Epithelial cell of proximal tubule (primary cell): ENCODE results near the gene RBM15. TPM values are rescaled to one million over a fixed set of nuclear protein-coding genes. Genes with fewer than 3 reads are reported as not detected.

Experiments used
- DNase-seq: peaks from one replicate; pipeline ENCODE4 v3.0.0-alpha.2; 2011; ENCODE audit warnings: low read depth
- H3K4me3 ChIP-seq: 2 replicates; pipeline ENCODE4 v1.5.1; 2011; ENCODE audit warnings: low read depth, mild to moderate bottlenecking, low read length
- total RNA-seq: library from RNA; depleted of rRNA; stranded (reverse); fragments of >200 nt; gene quantifications from 2 replicates; pipeline ENCODE4 v1.2.3, GENCODE V29; 2015
- TF ChIP-seq, protein P1 (sequence below): conservative IDR thresholded peaks from 2 replicates; pipeline ENCODE4 v1.5.1; 2012; ENCODE audit warnings: low read depth, mild to moderate bottlenecking, low read length

The RBM15 gene
- total RNA-seq, 1 donor from 2014 or later, result 19.9 TPM

DNA sequence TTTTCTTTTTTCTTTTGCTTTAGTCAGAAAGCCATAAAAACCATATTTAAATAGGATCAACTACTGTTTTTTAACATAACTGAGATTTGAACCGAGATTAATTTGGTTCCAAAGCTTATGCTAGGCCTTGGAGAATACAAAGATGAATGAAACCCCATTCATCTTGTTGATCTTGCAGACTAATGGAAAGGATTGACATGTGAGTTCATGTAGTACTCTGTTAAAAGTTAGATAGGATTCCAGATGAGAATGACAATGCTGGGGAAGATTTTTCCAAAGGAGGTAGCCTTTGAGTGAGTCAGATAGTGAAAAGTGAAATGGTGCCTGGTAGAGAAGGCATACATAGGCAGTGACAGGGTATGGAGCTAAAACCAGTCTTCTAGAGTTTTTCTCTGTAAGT is 22.7 kb downstream of the RBM15 start:
- H3K4me3 ChIP-seq, result no peak overlapping the region
- no peak for DNase-seq

DNA sequence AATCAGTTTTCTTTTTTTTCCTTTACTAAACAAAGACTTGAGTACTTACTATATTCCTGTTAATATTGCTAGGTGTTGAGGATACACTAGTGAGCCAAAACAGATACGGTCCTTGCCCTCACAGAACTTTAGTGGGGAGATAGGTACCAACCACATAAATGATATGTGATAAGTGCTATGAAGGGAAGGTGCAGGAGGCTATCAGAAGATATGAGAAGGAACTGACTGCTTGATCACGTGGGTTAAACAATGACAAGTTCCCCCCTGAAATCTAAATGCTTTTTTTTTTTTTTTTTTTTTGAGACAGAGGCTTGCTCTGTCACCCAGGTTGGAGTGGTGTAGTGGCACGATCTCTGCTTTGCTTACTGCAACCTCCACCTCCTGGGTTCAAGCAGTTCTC is 25.0 kb downstream of the RBM15 start:
- no peak overlapping the region for H3K4me3 ChIP-seq
- no peak for DNase-seq
- TF ChIP-seq, protein P1, sequence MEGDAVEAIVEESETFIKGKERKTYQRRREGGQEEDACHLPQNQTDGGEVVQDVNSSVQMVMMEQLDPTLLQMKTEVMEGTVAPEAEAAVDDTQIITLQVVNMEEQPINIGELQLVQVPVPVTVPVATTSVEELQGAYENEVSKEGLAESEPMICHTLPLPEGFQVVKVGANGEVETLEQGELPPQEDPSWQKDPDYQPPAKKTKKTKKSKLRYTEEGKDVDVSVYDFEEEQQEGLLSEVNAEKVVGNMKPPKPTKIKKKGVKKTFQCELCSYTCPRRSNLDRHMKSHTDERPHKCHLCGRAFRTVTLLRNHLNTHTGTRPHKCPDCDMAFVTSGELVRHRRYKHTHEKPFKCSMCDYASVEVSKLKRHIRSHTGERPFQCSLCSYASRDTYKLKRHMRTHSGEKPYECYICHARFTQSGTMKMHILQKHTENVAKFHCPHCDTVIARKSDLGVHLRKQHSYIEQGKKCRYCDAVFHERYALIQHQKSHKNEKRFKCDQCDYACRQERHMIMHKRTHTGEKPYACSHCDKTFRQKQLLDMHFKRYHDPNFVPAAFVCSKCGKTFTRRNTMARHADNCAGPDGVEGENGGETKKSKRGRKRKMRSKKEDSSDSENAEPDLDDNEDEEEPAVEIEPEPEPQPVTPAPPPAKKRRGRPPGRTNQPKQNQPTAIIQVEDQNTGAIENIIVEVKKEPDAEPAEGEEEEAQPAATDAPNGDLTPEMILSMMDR, result no peak

More for the DNA sequence above, 22.7 kb downstream of the RBM15 start:
- TF ChIP-seq, protein P1, result no peak

DNA sequence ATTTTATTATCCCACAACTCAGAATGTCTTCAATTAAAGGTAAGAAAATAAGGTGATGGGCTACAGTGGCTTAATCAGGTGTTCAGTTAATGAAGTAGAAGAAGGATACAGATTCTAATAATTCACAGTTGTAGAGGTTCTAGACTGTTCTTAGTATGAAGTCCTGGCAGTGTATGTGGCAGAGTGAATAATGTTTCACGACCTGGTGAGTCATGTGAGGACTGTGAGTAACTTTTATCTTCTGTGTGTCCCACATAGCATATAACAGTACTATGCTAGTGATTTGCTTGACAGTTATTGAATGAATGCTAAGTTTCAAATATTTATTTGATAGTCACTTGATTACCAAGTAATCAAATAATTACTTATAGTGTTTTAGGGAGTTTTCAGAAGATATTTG is 31.6 kb downstream of the RBM15 start:
- TF ChIP-seq, protein P1, result no peak
- no peak for DNase-seq
- H3K4me3 ChIP-seq, result no peak overlapping the region

DNA sequence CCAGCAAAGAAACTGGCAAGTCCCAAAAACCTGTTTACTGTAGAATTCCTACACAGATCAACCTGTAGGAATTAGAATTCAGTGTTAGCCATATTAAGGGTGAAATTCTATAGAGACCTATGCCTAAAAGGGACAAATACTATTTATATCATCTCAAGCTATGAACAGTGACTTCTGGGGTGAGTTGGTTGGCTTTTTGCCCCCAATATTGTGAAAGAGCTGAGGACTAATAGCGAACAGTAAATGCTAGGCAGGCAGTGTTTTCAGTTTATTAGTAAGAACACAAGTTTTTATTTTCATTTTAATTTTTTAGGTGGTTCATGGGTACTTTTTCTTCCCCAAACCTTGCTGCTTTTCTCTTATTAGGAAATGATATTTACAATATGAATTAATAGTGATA is 36.3 kb downstream of the RBM15 start:
- DNase-seq, result no peak
- H3K4me3 ChIP-seq, result no peak overlapping the region
- TF ChIP-seq, protein P1, result no peak

DNA sequence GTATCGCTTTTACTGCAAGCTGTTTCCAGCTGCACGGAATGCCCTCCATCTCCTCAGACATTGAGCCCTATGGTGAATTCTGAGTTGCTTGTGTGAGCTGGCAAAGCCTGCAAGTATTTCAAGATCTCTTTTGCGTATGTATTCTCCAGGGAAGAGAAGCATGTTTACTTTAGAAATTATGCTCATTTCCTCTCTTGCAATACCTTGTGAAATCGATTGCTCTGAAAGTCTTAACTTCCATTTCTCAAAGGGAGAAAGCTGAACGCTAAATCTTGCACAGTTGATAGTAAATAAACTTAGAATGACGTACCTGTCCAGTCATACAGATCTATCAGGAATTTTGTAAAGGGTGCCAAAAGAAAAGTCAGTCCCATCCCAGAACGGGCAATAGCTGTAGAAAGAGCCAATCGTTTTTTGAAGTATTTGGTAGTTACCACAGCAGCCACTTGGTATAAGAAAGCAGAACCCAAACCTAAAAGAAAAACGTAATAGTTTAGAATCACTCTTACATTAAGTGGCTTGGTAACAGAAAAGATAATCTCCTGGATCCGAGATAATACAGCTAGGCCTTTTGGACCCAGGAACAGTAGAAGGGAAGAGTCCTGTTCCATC is 41.6 kb downstream of the RBM15 start:
- TF ChIP-seq, protein P1, result no peak
- no peak for DNase-seq

DNA sequence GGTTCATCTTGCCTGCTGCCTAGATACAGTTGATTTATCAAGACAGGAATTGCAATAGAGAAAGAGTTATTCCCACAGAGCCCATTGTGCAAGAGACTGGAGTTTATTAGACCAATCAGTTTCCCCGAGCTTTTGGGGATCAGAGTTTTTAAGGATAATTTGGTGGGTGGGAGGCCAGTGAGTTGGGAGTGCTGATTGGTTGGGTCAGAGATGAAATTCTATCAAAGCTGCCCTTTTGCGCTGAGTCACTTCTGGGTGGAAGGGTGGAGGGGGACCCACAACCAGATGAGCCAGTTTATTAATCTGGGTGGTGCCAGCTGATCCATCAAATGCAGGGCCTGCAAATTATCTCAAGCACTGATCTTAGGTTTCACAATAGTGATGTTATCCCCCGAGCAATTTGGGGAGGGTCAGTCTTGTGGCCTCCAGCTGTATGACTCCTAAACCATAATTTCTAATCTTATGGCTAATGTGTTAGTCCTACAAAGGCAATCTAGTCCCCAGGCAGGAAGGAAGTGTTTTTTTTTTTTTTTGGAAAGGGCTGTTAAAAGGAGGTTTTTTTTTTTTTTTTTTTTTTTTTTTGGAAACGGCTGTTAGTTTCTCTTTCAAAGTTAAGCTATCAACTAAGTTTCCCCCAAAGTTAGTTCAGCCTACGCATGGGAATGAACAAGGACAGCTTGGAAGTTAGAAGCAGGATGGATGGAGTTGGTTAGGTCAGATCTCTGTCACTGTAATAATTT is 44.2 kb downstream of the RBM15 start:
- DNase-seq, result no peak
- TF ChIP-seq, protein P1, result no peak
- no peak overlapping the region for H3K4me3 ChIP-seq

More for the DNA sequence above, 41.6 kb downstream of the RBM15 start:
- no peak overlapping the region for H3K4me3 ChIP-seq
